Measurements from ENCODE around the gene TKT.

TKT gene

GRCh38 chr3:53196575-53197407 lies 59.0 kb downstream of the TKT start:
- H3K27ac ChIP-seq = no peak overlapping the region
- TF ChIP-seq, protein P1, sequence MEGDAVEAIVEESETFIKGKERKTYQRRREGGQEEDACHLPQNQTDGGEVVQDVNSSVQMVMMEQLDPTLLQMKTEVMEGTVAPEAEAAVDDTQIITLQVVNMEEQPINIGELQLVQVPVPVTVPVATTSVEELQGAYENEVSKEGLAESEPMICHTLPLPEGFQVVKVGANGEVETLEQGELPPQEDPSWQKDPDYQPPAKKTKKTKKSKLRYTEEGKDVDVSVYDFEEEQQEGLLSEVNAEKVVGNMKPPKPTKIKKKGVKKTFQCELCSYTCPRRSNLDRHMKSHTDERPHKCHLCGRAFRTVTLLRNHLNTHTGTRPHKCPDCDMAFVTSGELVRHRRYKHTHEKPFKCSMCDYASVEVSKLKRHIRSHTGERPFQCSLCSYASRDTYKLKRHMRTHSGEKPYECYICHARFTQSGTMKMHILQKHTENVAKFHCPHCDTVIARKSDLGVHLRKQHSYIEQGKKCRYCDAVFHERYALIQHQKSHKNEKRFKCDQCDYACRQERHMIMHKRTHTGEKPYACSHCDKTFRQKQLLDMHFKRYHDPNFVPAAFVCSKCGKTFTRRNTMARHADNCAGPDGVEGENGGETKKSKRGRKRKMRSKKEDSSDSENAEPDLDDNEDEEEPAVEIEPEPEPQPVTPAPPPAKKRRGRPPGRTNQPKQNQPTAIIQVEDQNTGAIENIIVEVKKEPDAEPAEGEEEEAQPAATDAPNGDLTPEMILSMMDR (IDR thresholded peaks at IDR 0.05) = peak; percentile 29
- TF ChIP-seq ZFX (IDR thresholded peaks at IDR 0.05; ENCODE audit: borderline replicate concordance) = no peak

DNA sequence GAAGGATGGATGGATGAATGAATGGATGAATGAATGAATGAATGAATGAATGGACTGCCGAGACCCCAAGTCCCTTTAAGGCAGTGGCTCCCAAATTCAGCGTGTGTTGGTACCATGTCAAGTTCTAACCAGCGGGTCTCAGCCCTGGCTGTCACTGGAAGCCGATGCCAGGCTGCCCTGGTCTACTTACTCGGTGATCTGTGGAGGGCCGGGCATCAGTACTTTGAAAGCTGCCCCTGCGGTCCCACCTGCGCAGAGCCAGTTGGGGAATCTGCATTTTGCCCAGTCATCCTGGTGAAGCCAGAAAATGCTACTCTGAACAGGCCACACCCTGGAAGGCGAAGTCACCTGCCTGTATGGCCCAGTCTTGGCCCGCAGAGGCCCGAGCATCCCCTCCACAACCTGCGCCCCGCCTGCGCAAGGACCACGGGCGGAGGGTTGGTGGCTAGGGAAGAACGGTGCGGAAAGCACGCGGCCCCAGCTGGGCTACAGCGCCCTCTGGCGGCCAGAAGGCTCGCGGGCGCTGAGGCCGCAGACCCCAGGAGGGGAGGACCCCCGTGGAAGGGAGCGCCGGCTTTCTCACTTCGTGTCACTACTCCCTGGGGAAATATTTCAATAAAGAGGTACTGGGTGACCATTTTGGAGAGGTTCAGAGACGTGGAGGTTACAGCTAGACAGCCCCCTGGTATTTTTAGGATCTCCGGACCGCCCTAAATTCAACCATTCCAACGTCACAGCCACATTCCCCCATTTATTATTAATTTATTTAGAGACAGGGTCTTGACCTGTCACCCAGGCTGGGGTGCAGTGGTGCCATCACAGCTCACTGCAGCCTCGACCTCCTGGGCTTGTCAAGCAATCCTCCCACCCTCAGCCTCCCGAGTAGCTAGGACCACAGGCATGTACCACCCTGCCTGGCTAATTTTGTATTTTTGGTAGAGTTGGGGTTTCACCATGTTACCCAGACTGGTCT lies 59.9 kb downstream of the TKT start:
- TF ChIP-seq ZFX (IDR thresholded peaks at IDR 0.05; ENCODE audit: borderline replicate concordance) = no peak
- TF ChIP-seq, protein P1 (IDR thresholded peaks at IDR 0.05) = peak; percentile 99
- H3K27ac ChIP-seq = no peak overlapping the region

DNA sequence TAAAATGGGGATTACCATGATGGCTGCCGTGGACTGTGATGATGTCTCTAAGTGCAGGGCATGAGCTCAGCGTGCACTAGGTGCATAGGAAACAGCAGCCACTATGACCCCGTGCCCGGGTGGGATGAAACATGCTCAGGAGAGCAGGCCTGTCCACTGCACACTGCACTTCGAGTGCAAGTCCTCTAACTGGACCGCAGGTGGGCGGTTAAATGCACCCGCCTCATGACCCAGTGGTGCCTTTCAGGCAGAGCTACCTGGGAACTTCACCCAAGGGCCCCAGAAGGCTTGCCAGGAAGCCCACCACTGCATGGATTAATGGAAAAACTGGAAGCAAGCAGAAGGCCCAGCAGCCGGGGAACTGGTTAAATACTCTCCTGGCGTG lies 60.8 kb downstream of the TKT start:
- H3K27ac ChIP-seq = no peak overlapping the region
- TF ChIP-seq, protein P1 (IDR thresholded peaks at IDR 0.05) = no peak
- TF ChIP-seq ZFX (IDR thresholded peaks at IDR 0.05; ENCODE audit: borderline replicate concordance) = no peak

GRCh38 chr3:53194210-53195065 lies 61.4 kb downstream of the TKT start:
- no peak for TF ChIP-seq ZFX (IDR thresholded peaks at IDR 0.05; ENCODE audit: borderline replicate concordance)
- TF ChIP-seq, protein P1 (IDR thresholded peaks at IDR 0.05) = no peak

DNA sequence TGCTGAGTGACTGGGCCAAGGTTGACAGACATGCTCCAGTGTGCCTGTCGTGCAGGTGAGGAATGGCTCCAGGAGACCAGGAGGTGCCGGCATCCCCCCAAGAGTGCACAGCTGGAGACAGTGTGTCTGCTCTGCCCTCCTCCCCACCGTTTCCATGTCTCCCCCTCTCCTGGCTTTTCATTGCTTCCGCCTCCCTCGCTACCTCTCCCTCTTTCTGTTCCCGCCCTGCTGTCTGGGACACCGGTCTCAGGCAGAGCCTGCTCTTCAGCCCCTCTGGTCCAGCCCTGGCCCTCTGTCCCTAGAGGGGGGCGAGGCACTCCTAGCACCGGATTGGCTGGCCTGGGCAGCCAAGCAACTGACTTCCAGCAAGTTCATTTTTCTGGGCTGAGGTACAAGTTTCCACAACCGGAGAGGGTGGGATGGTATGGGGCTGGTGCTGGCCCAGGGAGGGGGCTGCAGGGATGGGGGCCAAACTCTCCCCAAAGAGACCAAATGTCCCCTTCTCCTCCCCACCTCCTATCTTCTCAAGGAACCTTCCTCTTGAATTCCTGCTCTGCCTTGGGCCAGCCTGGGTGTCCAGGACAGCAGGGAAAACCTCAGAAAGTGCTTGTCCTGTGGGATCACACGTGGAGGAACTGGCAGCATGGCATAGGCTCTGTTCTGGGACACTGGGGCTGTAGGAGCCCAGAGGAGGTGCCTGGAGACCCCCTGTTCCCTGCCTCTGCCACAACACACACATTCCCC lies 62.2 kb downstream of the TKT start:
- TF ChIP-seq, protein P1 (IDR thresholded peaks at IDR 0.05) = no peak
- TF ChIP-seq ZFX (IDR thresholded peaks at IDR 0.05; ENCODE audit: borderline replicate concordance) = no peak
- H3K27ac ChIP-seq = peak overlapping the region; percentile 61

More at GRCh38 chr3:53194210-53195065, 61.4 kb downstream of the TKT start:
- H3K27ac ChIP-seq = peak overlapping the region; percentile 61

GRCh38 chr3:53192608-53193007 lies 63.2 kb downstream of the TKT start:
- no peak for TF ChIP-seq ZFX (IDR thresholded peaks at IDR 0.05; ENCODE audit: borderline replicate concordance)
- TF ChIP-seq, protein P1 (IDR thresholded peaks at IDR 0.05) = no peak
- H3K27ac ChIP-seq = peak overlapping the region; percentile 61

Measured in 22Rv1 (cell line).